GM13976 (cell line): ENCODE results near the gene BMAL1.

Experiments used
- DNase-seq: peaks from one replicate; pipeline ENCODE4 v3.0.0; 2012; ENCODE audit warnings: low spot score
- CTCF ChIP-seq: IDR thresholded peaks from 2 replicates; pipeline ENCODE4 v1.5.1; 2012; ENCODE audit warnings: borderline replicate concordance, mild to moderate bottlenecking; ENCODE audit not compliant: insufficient read depth; ENCODE audit errors: extremely low read depth, missing control alignments, control extremely low read depth
- in situ Hi-C: fragments of 300-500 bp; cut with MboI; formaldehyde crosslinking; loops from one replicate; pipeline ENCODE4 v1.12.0; 2022; ENCODE audit warnings: low sequenced_read_pairs, mixed read lengths, inconsistent platforms; ENCODE audit not compliant: unreplicated experiment

The BMAL1 gene

DNA sequence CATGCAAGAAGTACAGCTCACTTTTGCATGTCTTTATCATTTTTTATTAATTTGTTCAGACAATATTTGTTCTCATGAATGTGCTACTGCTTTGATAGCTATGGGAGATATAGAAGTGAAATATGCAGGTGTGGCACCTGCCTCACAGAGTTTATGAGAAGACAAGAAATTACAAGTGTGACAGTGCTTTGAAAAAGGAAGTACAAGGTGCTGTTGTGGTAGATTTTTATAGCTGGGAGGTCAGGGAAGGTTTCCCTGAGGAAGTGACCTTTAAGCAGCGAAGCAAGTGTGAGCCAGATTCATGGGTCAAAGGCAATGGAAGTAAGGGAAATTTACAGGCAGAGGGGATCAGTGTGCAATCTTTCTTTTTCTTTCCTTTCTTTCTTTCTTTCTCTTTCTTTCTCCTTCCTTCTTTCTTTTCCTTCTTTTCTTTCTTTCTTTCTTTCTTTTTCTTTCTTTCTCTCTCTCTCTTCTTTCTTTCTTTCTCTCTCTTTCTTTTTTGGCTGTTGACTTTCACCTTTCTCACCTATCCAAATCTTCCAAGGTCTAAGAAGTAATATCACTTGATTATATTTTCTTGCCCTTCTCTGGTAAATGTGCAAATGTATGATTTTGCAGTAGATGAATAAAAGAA lies 6.4 kb upstream of the BMAL1 start:
- TF ChIP-seq CTCF = no peak
- DNase-seq = no peak
- in situ Hi-C loops = no loop called here

DNA sequence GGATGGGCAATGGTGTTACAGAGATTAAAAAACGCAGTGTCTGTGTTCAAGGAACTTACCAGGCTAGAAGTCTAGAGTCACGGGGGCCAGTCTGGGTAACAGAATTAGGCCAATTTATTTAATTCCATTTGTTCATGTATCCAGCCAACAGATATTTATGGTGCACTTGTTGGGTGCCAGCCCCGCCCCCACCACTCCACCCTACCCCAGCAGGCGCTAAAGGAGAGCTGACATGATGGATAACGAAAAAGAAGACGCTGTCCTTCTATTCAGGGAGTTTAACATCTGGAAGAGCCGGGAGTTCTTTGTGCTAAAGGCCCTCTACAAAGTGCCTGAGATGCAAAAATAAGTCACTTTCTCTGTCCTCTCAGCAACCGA lies 1.1 kb upstream of the BMAL1 start:
- DNase-seq = no peak
- TF ChIP-seq CTCF = no peak

DNA sequence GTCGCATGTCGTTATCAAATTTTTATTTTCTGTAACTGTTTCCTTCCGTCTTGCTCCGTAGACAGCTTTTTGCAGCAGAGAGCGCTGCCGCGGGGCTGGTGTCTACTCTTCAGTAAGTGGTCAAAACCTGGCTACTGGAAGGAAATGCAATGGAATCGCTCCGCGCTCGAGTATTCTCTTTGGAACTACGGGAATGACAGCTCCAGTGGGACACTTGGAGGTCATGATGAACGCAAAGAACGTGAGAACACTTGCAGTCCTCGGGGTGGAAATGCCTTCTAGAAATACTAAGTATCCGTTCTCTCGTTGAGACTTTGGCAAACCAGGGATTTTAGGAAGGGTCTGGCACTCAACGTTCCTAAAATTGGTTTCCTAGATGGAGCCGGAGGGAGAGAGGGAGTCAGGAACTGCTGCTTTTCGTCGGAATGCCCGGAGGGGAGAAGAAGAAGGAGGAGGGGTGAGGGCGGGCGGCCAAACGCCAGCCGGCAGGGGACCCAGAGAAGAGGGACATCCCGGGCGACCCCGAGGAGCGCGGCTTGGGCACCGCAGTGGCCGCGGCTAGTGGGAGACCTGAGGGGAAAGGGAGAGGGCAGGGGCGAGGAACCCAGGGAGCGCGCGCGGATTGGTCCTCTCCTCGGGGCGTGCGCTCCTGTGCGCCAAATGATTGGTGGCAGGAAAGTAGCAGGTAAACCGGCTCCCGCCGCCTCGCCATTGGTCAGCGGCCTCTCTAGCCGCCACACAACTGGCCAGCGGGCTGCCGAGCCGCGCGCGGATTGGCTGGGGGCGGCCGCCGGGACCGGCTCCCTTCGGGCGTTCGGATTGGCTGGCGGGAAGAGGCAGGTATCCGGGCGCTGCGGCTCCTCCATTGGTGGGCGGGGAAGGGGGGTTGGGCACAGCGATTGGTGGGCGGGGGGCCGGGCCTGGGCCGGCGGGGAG lies 490 bp upstream of the BMAL1 start:
- DNase-seq = peak; percentile 99
- TF ChIP-seq CTCF = no peak
- in situ Hi-C loops = no loop called here

More for the DNA sequence above, 1.1 kb upstream of the BMAL1 start:
- in situ Hi-C loops = no loop called here

GRCh38 chr11:13278609-13279486 lies 1.3 kb downstream of the BMAL1 start:
- DNase-seq = no peak
- in situ Hi-C loops = no loop called here
- TF ChIP-seq CTCF = no peak

DNA sequence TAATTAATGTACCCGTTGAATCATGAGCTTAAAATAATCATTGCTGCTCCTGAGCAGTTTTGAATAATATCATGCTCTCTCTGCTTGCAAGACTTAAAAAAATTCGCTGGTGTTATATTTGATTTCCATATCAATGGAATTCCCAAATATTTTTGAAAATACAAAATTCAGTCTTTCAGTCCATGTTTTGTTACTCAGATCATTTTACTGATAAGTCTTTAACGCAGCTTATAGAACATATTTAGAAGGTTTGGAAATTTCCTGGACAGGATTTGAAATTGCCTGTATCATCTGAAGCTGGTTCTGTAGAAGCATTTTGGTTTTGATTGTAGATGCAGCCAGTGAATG lies 1.9 kb downstream of the BMAL1 start:
- no peak for TF ChIP-seq CTCF
- in situ Hi-C loops = no loop called here
- no peak for DNase-seq

- in situ Hi-C loops = no loop called here
- TF ChIP-seq CTCF = no peak
Measured at GRCh38 chr11:13280092-13280722, 2.6 kb downstream of the BMAL1 start.

More at GRCh38 chr11:13280092-13280722, 2.6 kb downstream of the BMAL1 start:
- no peak for DNase-seq
